OCI-LY7 (cell line): ENCODE results near the gene DVL2.

ENCODE experiments used
- EZH2phosphoT487 ChIP-seq: fragments of 200-600 bp; sonication (generic); IDR thresholded peaks from 2 replicates; pipeline ENCODE4 v1.6.1; 2018; ENCODE audit warnings: low read depth, borderline replicate concordance, mild to moderate bottlenecking, mixed run types, antibody characterized with exemption, low read length, moderate library complexity, mixed read lengths
- TF ChIP-seq, protein P1 (sequence below): fragments of 200-600 bp; sonication (generic); conservative IDR thresholded peaks from 2 replicates; pipeline ENCODE4 v1.5.1; 2014; ENCODE audit warnings: mild to moderate bottlenecking, antibody characterized with exemption, low read length, moderate library complexity, mixed read lengths

DNA sequence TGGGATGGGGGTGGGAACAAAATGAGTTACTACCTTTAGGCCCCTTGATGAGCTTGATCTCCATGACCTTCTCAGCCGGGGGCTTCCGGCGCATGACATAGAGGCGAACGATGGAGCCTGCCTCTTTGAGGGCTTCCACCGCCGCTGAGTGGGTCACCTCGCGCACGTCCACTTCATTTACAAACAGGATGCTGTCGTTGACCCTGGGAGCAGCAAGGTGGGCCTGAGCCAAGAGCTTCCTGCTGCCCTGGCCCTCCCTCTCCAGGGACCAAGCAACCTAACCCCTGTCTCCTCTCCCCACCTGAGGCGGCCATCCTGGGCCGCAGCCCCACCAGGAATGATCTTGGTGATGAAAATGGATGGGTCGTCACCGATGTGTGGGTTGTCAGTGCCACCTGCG is 30.9 kb downstream of the DVL2 start:
- TF ChIP-seq, protein P1, sequence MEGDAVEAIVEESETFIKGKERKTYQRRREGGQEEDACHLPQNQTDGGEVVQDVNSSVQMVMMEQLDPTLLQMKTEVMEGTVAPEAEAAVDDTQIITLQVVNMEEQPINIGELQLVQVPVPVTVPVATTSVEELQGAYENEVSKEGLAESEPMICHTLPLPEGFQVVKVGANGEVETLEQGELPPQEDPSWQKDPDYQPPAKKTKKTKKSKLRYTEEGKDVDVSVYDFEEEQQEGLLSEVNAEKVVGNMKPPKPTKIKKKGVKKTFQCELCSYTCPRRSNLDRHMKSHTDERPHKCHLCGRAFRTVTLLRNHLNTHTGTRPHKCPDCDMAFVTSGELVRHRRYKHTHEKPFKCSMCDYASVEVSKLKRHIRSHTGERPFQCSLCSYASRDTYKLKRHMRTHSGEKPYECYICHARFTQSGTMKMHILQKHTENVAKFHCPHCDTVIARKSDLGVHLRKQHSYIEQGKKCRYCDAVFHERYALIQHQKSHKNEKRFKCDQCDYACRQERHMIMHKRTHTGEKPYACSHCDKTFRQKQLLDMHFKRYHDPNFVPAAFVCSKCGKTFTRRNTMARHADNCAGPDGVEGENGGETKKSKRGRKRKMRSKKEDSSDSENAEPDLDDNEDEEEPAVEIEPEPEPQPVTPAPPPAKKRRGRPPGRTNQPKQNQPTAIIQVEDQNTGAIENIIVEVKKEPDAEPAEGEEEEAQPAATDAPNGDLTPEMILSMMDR, result no peak
- TF ChIP-seq EZH2phosphoT487, result no peak
